C1 segment of cervical spinal cord (tissue), 14 donors: ENCODE data around the gene WWOX.
A peak's percentile ranks its signal among the peaks of the same experiment; 100 is the strongest.

Experiments
- DNase-seq, 14 donors: peaks; one replicate each; lab custom pipeline; 2025; lab: John Stamatoyannopoulos, UW

The WWOX gene

DNA sequence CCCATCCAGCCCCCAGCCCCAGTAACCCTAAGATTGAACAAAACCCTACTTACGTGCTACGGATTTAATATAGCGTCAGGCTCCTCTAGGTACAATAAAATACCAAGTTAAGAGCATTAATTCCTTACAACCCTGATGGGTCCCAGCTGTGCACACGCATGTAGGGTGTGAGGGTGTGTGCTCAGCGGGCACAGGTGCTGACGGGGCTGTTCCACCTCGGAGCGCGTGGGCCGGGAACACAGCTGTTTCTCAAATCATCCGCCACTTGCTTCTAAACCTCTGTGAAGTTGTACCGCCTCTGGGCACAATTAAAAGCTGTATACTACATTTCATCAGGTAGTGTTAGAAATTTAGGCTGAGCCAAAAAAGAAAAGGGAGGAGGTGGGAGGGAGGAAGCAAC, 1022.5 kb downstream of the WWOX start:
- DNase-seq, result no peak

- DNase-seq, result no peak
Measured at GRCh38 chr16:79122343-79122742, 1022.9 kb downstream of the WWOX start.

GRCh38 chr16:79124016-79124756, 1024.7 kb downstream of the WWOX start:
- DNase-seq, result no peak

DNA sequence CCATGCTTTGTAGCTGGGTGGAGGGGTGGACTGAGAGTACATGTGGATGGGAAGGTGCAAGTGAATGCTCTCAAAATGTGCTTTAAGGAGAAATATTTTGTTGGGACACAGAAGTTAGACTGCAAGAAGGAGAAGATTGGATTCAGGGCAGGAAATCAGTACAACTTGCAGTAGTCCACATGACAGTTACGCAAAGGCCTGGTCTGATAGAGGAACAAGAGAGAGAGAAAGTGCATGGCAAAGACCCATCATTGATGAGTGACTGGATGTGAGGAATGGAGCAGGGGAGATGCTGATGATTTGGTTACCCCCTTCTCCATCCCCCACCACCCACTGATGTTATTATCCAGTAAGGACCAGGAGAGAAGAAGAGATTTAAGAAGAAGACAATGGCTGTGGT, 1028.3 kb downstream of the WWOX start:
- DNase-seq, result no peak

- peak in 3 of 14 donors; percentile 1 to 19 (median 5) for DNase-seq
Measured at GRCh38 chr16:79128706-79129105, 1029.3 kb downstream of the WWOX start.

DNA sequence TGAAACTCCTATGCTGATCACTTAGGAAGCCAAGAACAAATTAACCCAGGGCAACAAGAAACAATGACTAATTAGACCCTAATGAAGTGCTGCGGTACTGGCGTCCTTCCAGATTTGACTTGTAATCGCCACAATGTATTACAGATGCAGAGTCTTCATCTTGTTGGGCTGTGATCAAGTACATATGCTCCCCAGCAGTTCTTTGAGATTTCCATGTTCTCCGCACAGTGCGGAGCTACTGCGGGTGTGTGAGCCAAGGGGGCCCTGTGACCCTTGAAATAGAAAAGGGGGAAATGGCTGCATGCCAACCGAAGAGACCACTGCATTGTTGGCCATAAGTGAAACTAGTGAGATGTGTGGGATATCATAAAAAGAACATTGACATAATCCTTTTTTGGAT, 1031.2 kb downstream of the WWOX start:
- DNase-seq, result no peak

GRCh38 chr16:79131321-79132075, 1032.0 kb downstream of the WWOX start:
- DNase-seq, result no peak

DNA sequence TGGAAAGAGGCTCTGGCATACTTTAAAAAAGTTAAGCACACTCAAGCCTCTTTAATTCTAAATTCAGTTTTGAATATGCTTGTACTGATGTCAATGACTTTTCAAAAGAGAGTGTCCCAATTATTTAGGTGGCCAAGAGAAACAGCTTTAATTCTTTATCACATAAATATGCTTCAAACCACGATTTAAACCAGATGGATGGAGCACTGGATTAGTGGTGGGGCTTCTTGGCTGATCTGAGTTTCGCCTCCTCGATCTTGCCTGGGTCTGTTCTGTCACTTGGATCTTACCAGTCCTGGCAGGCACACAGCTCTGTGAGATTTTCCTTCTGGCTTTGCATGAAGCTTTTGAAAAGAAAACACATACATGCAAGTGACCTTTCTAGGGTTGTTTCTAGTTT, 1033.2 kb downstream of the WWOX start:
- DNase-seq, result no peak

GRCh38 chr16:79134300-79134699, 1034.8 kb downstream of the WWOX start:
- no peak for DNase-seq

GRCh38 chr16:79136955-79137354, 1037.5 kb downstream of the WWOX start:
- DNase-seq, result no peak

DNA sequence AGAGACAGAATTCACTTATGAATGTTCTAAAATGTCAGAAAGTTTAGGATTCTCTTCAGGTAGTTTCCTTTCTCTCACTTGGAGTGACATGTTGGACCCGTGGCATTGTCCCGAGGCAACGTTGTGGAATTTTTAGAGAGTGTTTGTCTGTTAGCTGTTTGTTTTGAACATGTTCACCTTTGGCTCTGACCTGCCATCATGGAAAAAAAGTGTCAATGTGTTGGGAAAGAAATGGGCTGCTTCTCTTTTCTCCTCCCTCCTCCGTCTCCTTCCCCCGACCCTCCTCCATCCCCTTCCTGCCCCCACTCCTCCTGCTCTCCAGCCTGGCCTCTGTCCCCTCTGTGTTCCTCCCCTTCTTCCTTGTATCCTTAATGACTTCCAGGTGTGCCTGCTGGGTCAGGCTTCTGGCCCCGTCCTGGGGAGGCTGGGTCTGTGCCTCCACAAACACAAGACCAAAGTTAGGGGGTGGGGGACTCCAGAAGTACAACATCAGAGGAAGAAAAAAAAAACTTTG, 1038.0 kb downstream of the WWOX start:
- no peak for DNase-seq

- no peak for DNase-seq
Measured at GRCh38 chr16:79139799-79140198, 1040.3 kb downstream of the WWOX start.

- DNase-seq, result no peak
Measured at GRCh38 chr16:79143026-79143425, 1043.6 kb downstream of the WWOX start.

DNA sequence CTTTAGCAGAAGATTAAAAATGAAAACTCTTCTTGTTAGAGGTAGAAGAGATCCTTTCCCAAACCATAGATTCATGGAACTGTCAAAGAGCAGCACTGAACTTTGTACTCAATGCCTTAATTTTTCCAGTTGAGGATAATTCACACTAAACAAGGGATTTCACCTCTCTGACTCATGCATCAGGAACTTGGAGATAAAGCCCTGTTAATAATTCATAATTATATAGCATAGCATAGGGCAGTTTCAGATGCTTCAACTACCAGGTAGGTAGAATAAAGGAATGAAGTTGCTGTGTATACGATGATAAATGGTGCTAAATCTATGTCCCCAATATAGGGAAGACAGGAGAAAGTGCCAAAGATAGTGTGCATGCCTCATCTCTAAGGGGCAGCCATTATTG, 1050.7 kb downstream of the WWOX start:
- DNase-seq, result no peak

GRCh38 chr16:79150632-79151310, 1051.3 kb downstream of the WWOX start:
- no peak for DNase-seq

GRCh38 chr16:79154086-79154485, 1054.6 kb downstream of the WWOX start:
- peak in 8 of 14 donors; percentile 9 to 45 (median 12) for DNase-seq

DNA sequence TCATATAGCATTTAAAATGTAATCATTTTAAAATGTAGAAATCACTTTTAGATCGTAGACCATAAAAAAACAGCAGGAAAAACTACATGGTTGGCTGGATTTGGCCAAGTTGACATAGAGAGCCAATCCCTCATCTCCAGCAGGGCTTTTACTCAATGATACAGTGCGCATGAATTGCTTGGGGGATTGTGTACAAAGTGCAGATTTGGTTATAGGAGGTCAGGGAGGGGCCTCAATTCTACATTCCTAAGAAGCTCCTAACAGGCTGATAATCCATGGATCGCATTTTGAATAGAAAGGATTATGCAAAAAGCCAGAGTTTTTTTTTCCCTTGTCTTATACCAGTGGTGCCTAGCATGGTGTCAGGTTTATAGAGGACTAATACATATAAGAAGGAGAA, 1056.0 kb downstream of the WWOX start:
- DNase-seq, result no peak

GRCh38 chr16:79155904-79156303, 1056.5 kb downstream of the WWOX start:
- DNase-seq, result no peak

GRCh38 chr16:79156761-79157160, 1057.3 kb downstream of the WWOX start:
- DNase-seq, result no peak

GRCh38 chr16:79158337-79158736, 1058.9 kb downstream of the WWOX start:
- DNase-seq, result no peak

DNA sequence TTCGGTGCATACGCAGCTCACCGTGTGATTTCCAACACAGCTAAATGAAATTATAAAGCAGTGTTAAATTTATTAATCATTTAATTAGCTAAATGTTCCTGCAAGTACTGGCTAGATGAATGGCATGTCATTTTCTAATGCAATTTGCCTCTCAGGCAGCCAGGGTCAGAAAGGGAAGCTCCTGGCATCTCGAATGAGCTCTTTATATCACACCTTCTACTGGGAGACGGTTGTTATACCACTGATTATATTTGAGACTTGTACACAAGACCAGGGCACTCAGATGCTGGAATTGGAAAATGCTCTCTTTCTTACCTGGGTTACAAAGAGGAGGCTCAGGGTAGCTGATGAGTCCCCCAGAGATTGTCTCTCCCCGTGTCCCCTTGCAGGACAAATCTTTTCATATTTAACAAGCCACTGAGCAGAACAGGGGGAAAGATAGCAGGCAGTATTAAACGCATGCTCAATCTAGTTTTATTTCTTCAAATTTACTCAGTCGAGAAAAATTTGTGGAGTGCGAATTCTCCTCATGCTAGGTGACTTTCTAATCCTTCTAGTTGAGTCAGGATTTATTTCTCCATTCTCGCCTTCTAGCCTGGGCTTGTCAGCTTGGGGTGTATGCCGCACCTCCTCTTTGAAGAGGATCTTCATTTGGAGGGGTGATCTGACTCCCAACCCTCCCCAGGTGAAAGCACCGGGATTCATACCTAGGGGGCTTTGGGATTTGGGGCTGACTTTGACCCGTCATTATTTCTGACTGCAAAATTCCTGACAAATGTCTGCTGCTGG, 1060.0 kb downstream of the WWOX start:
- DNase-seq, result no peak

DNA sequence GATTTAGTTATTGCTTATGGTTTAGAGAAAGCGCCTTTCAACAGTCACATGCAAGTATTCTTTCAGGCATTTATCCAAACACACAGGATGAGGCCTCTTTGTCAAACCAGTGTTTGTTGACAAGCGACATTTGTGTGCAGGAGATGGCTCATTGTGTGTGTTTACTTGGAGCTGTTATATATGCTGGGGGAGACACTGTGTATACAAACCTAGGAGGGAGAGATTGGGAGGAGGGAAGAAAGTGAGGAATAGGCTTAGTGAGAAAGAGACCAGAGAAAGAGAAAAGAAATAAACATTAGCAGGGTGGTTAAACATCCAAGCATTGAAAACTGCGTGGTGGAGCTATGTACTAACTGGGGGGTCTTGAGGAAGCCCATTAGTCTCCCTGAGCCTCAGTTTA, 1063.5 kb downstream of the WWOX start:
- DNase-seq, result no peak
